MCF 10A (cell line): ENCODE results near the gene LGALS3BP. TPM values are rescaled to one million over a fixed set of nuclear protein-coding genes. Genes with fewer than 3 reads are reported as not detected.

Source experiments
- BruUV-seq: library from RNA; stranded (reverse); fragments of 400-500 nt; replicated peaks from 2 replicates; lab custom pipeline; 2021; lab: Mats Ljungman, UMichigan
- CTCF ChIA-PET: fragments of 300-600 bp; sonication (Branson Sonifier 250); formaldehyde crosslinking; extraction: SDS; loops from one replicate; lab custom pipeline; 2021; ENCODE audit warnings: antibody characterized with exemption, inconsistent platforms; lab: Yijun Ruan, JAX
- POLR2A ChIA-PET: fragments of 300-600, 350-650 bp; sonication (Branson Sonifier 250); formaldehyde crosslinking; extraction: SDS; loops from one replicate; lab custom pipeline; 2020; ENCODE audit warnings: antibody characterized with exemption, inconsistent platforms; lab: Yijun Ruan, JAX
- DNase-seq: peaks from one replicate; pipeline ENCODE4 v3.0.0-alpha.2; 2018; ENCODE audit not compliant: unreplicated experiment
- H3K27ac Mint-ChIP-seq: one replicate; pipeline ENCODE4 v1.8.0; 2022; ENCODE audit warnings: mild to moderate bottlenecking, low read depth, mixed read lengths; ENCODE audit not compliant: unreplicated experiment
- H3K27me3 Mint-ChIP-seq: one replicate; pipeline ENCODE4 v1.8.0; 2022; ENCODE audit warnings: mixed read lengths; ENCODE audit not compliant: insufficient read depth, unreplicated experiment
- H3K36me3 Mint-ChIP-seq: one replicate; pipeline ENCODE4 v1.8.0; 2022; ENCODE audit warnings: mild to moderate bottlenecking, moderate library complexity, mixed read lengths; ENCODE audit not compliant: insufficient read depth, unreplicated experiment
- H3K4me1 Mint-ChIP-seq: one replicate; pipeline ENCODE4 v1.8.0; 2022; ENCODE audit warnings: mixed read lengths; ENCODE audit not compliant: insufficient read depth, unreplicated experiment
- H3K4me3 Mint-ChIP-seq: one replicate; pipeline ENCODE4 v1.8.0; 2022; ENCODE audit warnings: mild to moderate bottlenecking, moderate library complexity, mixed read lengths; ENCODE audit not compliant: unreplicated experiment
- H3K9me3 Mint-ChIP-seq: one replicate; pipeline ENCODE4 v1.8.0; 2022; ENCODE audit warnings: mixed read lengths; ENCODE audit not compliant: unreplicated experiment
- CTCF ChIP-seq: fragments of 200-600 bp; IDR thresholded peaks from one replicate; pipeline ENCODE4 v1.8.0; 2022; ENCODE audit warnings: antibody characterized with exemption, mild to moderate bottlenecking; ENCODE audit not compliant: unreplicated experiment
- intact Hi-C: fragments of 100-400 bp; cut with micrococcal nuclease; formaldehyde crosslinking; loops from 2 replicates; pipeline ENCODE4 v1.14.1; 2022
- total RNA-seq: library from RNA; stranded (reverse); gene quantifications from 2 replicates; pipeline ENCODE4 v1.2.3, GENCODE V29; 2022

LGALS3BP gene
- total RNA-seq, 1 experiment from 2014 or later: 58.0 TPM

DNA sequence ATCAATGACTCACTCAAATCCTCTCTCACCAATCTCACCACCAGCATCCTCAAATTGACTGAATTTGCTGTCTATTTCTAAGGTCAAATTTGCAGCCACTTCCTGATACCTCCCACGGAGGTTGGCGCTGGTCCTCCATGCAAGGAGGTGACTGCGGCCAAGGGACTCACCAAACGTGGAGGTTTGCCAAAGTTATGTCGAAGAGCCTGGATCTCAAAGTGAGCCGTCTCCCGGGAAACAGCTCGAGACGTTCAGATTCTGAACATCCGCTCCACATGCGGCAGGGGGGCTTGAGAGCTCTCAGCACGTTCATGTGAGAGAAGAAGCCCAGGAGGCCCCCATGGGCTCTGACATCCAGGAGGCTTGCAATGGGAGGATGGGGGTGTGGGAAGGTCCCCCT, 22.6 kb downstream of the LGALS3BP start:
- CTCF ChIA-PET: interaction anchor here (1.1 kb wide), 1 partner anchor 14 kb away, joined by 7 read pairs; no protein-coding TSS in a partner anchor
- no peak for DNase-seq
- Mint-ChIP-seq H3K9me3 (no peaks in the 10 kb centered on the region), H3K27me3 (no peaks in the 10 kb centered on the region), H3K36me3 (no peaks in the 10 kb centered on the region), H3K4me1 (peaks cover 11% of the 10 kb centered on the region), H3K4me3 (no peak overlapping the region), H3K27ac (no peak overlapping the region)
- POLR2A ChIA-PET: interaction anchor here (0.9 kb wide), 1 partner anchor 8 kb away, joined by 3 read pairs; no protein-coding TSS in a partner anchor
- BruUV-seq: no TSS peak
- no peak for TF ChIP-seq CTCF
- intact Hi-C loops: no loop called here

- peaks cover 6% of the 10 kb centered on the region for H3K4me1 Mint-ChIP-seq
- H3K9me3 Mint-ChIP-seq: no peaks in the 10 kb centered on the region
- no peak for DNase-seq
- intact Hi-C loops: no loop called here
- BruUV-seq: no TSS peak
- CTCF ChIA-PET: interaction anchor here (0.6 to 1.1 kb wide), 3 partner anchors 15 to 85 kb away, joined by 3 to 7 read pairs (median 5); no protein-coding TSS in a partner anchor
- POLR2A ChIA-PET: interaction anchor here (0.9 kb wide), 1 partner anchor 9 kb away, joined by 3 read pairs; no protein-coding TSS in a partner anchor
- no peak overlapping the region for H3K27ac Mint-ChIP-seq
- H3K27me3 Mint-ChIP-seq: no peaks in the 10 kb centered on the region
- H3K36me3 Mint-ChIP-seq: peaks cover 2% of the 10 kb centered on the region
- no peak overlapping the region for H3K4me3 Mint-ChIP-seq
- TF ChIP-seq CTCF: no peak
These were observed 23.5 kb downstream of the LGALS3BP start for GRCh38 chr17:78956254-78956653.

GRCh38 chr17:78954684-78955083, 25.0 kb downstream of the LGALS3BP start:
- CTCF ChIA-PET: no interaction called here

More at GRCh38 chr17:78954684-78955083, 25.0 kb downstream of the LGALS3BP start:
- Mint-ChIP-seq H3K27ac (no peak overlapping the region), H3K4me1 (no peaks in the 10 kb centered on the region), H3K27me3 (no peaks in the 10 kb centered on the region), H3K4me3 (no peak overlapping the region), H3K9me3 (peaks cover 9% of the 10 kb centered on the region), H3K36me3 (peaks cover 5% of the 10 kb centered on the region)
- intact Hi-C loops: no loop called here
- POLR2A ChIA-PET: no interaction called here
- DNase-seq: no peak
- no peak for TF ChIP-seq CTCF
- no TSS peak for BruUV-seq
